GM23338 (cell line): ENCODE data around the gene PTH2. TPM values are rescaled to one million over a fixed set of nuclear protein-coding genes. Genes with fewer than 3 reads are reported as not detected.

Experiments used
- ATAC-seq: fragments of 200-7000 bp; cut with Tn5 transposase; 3 replicates; pipeline ENCODE4 v1.9.1; 2020
- DNase-seq: peaks from one replicate; pipeline ENCODE4 v3.0.0-alpha.2; 2015; ENCODE audit warnings: low spot score
- H2AFZ ChIP-seq: fragments of 200-600 bp; sonication (generic); 2 replicates; pipeline ENCODE4 v1.8.0; 2016; ENCODE audit warnings: antibody characterized with exemption, mild to moderate bottlenecking, moderate library complexity
- H3F3A ChIP-seq: fragments of 200-600 bp; sonication (generic); replicated peaks from 2 replicates; pipeline ENCODE4 v1.8.0; 2017; ENCODE audit warnings: antibody characterized with exemption, mixed run types, low read depth
- H3K27ac ChIP-seq: fragments of 200-600 bp; sonication (generic); 2 replicates; pipeline ENCODE4 v1.6.1; 2016; ENCODE audit warnings: low read depth
- H3K27me3 ChIP-seq: fragments of 200-600 bp; sonication (generic); 2 replicates; pipeline ENCODE4 v1.8.0; 2016; ENCODE audit warnings: mild to moderate bottlenecking, mixed run types, moderate library complexity; ENCODE audit not compliant: insufficient read depth
- H3K36me3 ChIP-seq: fragments of 200-600 bp; sonication (generic); 2 replicates; pipeline ENCODE4 v1.8.0; 2016; ENCODE audit warnings: mild to moderate bottlenecking; ENCODE audit not compliant: insufficient read depth
- H3K4me1 ChIP-seq: fragments of 200-600 bp; sonication (generic); 2 replicates; pipeline ENCODE4 v1.8.0; 2016; ENCODE audit warnings: mild to moderate bottlenecking, moderate library complexity; ENCODE audit not compliant: insufficient read depth
- H3K4me2 ChIP-seq: fragments of 200-600 bp; sonication (generic); 2 replicates; pipeline ENCODE4 v1.7.1; 2017; ENCODE audit warnings: mixed run types
- H3K4me3 ChIP-seq: fragments of 200-600 bp; sonication (generic); 2 replicates; pipeline ENCODE4 v1.6.1; 2016; ENCODE audit warnings: mixed run types
- H3K79me2 ChIP-seq: fragments of 200-600 bp; sonication (generic); replicated peaks from 2 replicates; pipeline ENCODE4 v1.8.0; 2017; ENCODE audit warnings: mild to moderate bottlenecking; ENCODE audit not compliant: insufficient read depth
- H3K9me2 ChIP-seq: fragments of 200-600 bp; sonication (generic); 2 replicates; pipeline ENCODE4 v1.8.0; 2017; ENCODE audit not compliant: insufficient read depth
- H4K20me1 ChIP-seq: fragments of 200-600 bp; sonication (generic); replicated peaks from 2 replicates; pipeline ENCODE4 v1.8.0; 2017; ENCODE audit warnings: mild to moderate bottlenecking; ENCODE audit not compliant: insufficient read depth
- H3K27ac Mint-ChIP-seq: 2 replicates; pipeline ENCODE4 v1.8.0; 2020; ENCODE audit warnings: inconsistent platforms, mild to moderate bottlenecking, moderate library complexity, mixed read lengths
- H3K27me3 Mint-ChIP-seq: 3 replicates; pipeline ENCODE4 v1.8.0; 2022; ENCODE audit warnings: low read depth, mild to moderate bottlenecking, moderate library complexity, mixed read lengths, inconsistent platforms; ENCODE audit not compliant: insufficient read depth, poor library complexity
- H3K36me3 Mint-ChIP-seq: 3 replicates; pipeline ENCODE4 v1.8.0; 2021; ENCODE audit warnings: low read depth, mild to moderate bottlenecking, inconsistent platforms, moderate library complexity, mixed read lengths
- H3K4me1 Mint-ChIP-seq: 3 replicates; pipeline ENCODE4 v1.8.0; 2020; ENCODE audit warnings: mild to moderate bottlenecking, inconsistent platforms, mixed read lengths
- H3K4me3 Mint-ChIP-seq: 3 replicates; pipeline ENCODE4 v1.8.0; 2021; ENCODE audit warnings: moderate library complexity, mild to moderate bottlenecking, inconsistent platforms, mixed read lengths
- H3K9me3 Mint-ChIP-seq: 3 replicates; pipeline ENCODE4 v1.8.0; 2020; ENCODE audit warnings: moderate library complexity, mild to moderate bottlenecking, inconsistent platforms, mixed read lengths
- CREB1 ChIP-seq: fragments of 250-450 bp; sonication (Bioruptor Pico); IDR thresholded peaks from 2 replicates; pipeline ENCODE4 v1.5.0; 2020; ENCODE audit warnings: low read depth, mild to moderate bottlenecking, moderate library complexity
- CTCF ChIP-seq, 2 experiments: fragments of 200-600 bp in 1 of 2; sonication (generic) in 1 of 2; conservative IDR thresholded peaks; 2 replicates each; pipeline versions ENCODE4 v1.5.1 to v1.6.1; 2016 to 2017; ENCODE audit warnings: antibody characterized with exemption in 2 of 2, low read depth in 2 of 2, mild to moderate bottlenecking in 2 of 2, moderate library complexity in 1 of 2
- EZH2 ChIP-seq: fragments of 200-600 bp; sonication (generic); IDR thresholded peaks from one replicate; pipeline ENCODE4 v1.8.0; 2017; ENCODE audit warnings: antibody characterized with exemption, mild to moderate bottlenecking, low read depth; ENCODE audit not compliant: unreplicated experiment
- JUNB ChIP-seq: IDR thresholded peaks from one replicate; pipeline ENCODE4 v1.6.1; 2016; ENCODE audit warnings: antibody characterized with exemption; ENCODE audit not compliant: unreplicated experiment
- NANOG ChIP-seq: IDR thresholded peaks from 2 replicates; pipeline ENCODE4 v1.6.1; 2016; ENCODE audit warnings: antibody characterized with exemption, borderline replicate concordance
- POLR2AphosphoS5 ChIP-seq: IDR thresholded peaks from 2 replicates; pipeline ENCODE4 v1.6.1; 2016; ENCODE audit warnings: antibody characterized with exemption, low read depth
- REST ChIP-seq: IDR thresholded peaks from one replicate; pipeline ENCODE4 v1.6.1; 2018; ENCODE audit warnings: antibody characterized with exemption; ENCODE audit not compliant: unreplicated experiment
- STAT1 ChIP-seq: IDR thresholded peaks from one replicate; pipeline ENCODE4 v1.6.1; 2016; ENCODE audit warnings: antibody characterized with exemption; ENCODE audit not compliant: unreplicated experiment
- ZNF114 ChIP-seq: fragments of 250-450 bp; sonication (Bioruptor Pico); IDR thresholded peaks from 2 replicates; pipeline ENCODE4 v1.5.0; 2020; ENCODE audit warnings: mild to moderate bottlenecking, moderate library complexity
- ZNF331 ChIP-seq: fragments of 250-450 bp; sonication (Bioruptor Pico); IDR thresholded peaks from 2 replicates; pipeline ENCODE4 v1.5.0; 2020; ENCODE audit warnings: low read depth, mild to moderate bottlenecking, moderate library complexity
- polyA plus RNA-seq: library from polyadenylated mRNA; unstranded; fragments of >200 nt; fragmentation: Nextera tagmentation; extraction: Ambion mirVana; gene quantifications from 2 replicates; pipeline ENCODE4 v1.2.1, GENCODE V29; 2016
- total RNA-seq: library from RNA; depleted of rRNA; stranded (reverse); fragments of >200 nt; shearing (Covaris generic); gene quantifications from 2 replicates; pipeline ENCODE4 v1.2.3, GENCODE V29; 2014
- TF ChIP-seq, protein P1 (sequence below): IDR thresholded peaks from 2 replicates; pipeline ENCODE4 v1.6.1; 2016; ENCODE audit warnings: antibody characterized with exemption
- TF ChIP-seq, protein P2 (sequence below): fragments of 250-450 bp; sonication (Bioruptor Pico); IDR thresholded peaks from 2 replicates; pipeline ENCODE4 v1.5.0; 2020; ENCODE audit warnings: mild to moderate bottlenecking, moderate library complexity

The PTH2 gene
- total and polyA plus RNA-seq, 2 experiments from 2014 or later = 1.6 TPM; not detected in 1

- Mint-ChIP-seq H3K4me1 (peaks cover 23% of the 10 kb centered on the region), H3K4me3 (peak overlapping the region; percentile 54; the same call in 1 of the 3 replicates), H3K36me3 (peaks cover 54% of the 10 kb centered on the region), H3K27ac (peak overlapping the region; percentile 81), H3K27me3 (peaks cover 44% of the 10 kb centered on the region), H3K9me3 (peaks cover 9% of the 10 kb centered on the region; the same call in 2 of the 3 replicates)
- Histone ChIP-seq H4K20me1 (peaks cover 8% of the 10 kb centered on the region; the same call in 1 of the 2 replicates), H3F3A (peaks cover 22% of the 10 kb centered on the region; the same call in 1 of the 2 replicates), H3K27ac (no peak overlapping the region), H3K4me3 (peak overlapping the region; percentile 49; the same call in 1 of the 2 replicates), H3K36me3 (peaks cover 4% of the 10 kb centered on the region; the same call in 1 of the 2 replicates), H3K9me2 (no peaks in the 10 kb centered on the region), H3K79me2 (peaks cover 11% of the 10 kb centered on the region), H3K27me3 (no peaks in the 10 kb centered on the region), H3K4me2 (peak overlapping the region; percentile 71), H2AFZ (no peak overlapping the region), H3K4me1 (peaks cover 17% of the 10 kb centered on the region; the same call in 1 of the 2 replicates)
- no peak for TF ChIP-seq ZNF114
- no peak for TF ChIP-seq JUNB
- TF ChIP-seq STAT1 = no peak
- no peak for TF ChIP-seq NANOG
- TF ChIP-seq EZH2 = no peak
- no peak for TF ChIP-seq CREB1 (CRISPR knock-in tag)
- TF ChIP-seq, protein P1, sequence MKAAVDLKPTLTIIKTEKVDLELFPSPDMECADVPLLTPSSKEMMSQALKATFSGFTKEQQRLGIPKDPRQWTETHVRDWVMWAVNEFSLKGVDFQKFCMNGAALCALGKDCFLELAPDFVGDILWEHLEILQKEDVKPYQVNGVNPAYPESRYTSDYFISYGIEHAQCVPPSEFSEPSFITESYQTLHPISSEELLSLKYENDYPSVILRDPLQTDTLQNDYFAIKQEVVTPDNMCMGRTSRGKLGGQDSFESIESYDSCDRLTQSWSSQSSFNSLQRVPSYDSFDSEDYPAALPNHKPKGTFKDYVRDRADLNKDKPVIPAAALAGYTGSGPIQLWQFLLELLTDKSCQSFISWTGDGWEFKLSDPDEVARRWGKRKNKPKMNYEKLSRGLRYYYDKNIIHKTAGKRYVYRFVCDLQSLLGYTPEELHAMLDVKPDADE = no peak
- TF ChIP-seq CTCF (conservative IDR thresholded peaks at IDR 0.05; ENCODE audit: low read depth in 2 of 2) = no peak
- TF ChIP-seq, protein P2, sequence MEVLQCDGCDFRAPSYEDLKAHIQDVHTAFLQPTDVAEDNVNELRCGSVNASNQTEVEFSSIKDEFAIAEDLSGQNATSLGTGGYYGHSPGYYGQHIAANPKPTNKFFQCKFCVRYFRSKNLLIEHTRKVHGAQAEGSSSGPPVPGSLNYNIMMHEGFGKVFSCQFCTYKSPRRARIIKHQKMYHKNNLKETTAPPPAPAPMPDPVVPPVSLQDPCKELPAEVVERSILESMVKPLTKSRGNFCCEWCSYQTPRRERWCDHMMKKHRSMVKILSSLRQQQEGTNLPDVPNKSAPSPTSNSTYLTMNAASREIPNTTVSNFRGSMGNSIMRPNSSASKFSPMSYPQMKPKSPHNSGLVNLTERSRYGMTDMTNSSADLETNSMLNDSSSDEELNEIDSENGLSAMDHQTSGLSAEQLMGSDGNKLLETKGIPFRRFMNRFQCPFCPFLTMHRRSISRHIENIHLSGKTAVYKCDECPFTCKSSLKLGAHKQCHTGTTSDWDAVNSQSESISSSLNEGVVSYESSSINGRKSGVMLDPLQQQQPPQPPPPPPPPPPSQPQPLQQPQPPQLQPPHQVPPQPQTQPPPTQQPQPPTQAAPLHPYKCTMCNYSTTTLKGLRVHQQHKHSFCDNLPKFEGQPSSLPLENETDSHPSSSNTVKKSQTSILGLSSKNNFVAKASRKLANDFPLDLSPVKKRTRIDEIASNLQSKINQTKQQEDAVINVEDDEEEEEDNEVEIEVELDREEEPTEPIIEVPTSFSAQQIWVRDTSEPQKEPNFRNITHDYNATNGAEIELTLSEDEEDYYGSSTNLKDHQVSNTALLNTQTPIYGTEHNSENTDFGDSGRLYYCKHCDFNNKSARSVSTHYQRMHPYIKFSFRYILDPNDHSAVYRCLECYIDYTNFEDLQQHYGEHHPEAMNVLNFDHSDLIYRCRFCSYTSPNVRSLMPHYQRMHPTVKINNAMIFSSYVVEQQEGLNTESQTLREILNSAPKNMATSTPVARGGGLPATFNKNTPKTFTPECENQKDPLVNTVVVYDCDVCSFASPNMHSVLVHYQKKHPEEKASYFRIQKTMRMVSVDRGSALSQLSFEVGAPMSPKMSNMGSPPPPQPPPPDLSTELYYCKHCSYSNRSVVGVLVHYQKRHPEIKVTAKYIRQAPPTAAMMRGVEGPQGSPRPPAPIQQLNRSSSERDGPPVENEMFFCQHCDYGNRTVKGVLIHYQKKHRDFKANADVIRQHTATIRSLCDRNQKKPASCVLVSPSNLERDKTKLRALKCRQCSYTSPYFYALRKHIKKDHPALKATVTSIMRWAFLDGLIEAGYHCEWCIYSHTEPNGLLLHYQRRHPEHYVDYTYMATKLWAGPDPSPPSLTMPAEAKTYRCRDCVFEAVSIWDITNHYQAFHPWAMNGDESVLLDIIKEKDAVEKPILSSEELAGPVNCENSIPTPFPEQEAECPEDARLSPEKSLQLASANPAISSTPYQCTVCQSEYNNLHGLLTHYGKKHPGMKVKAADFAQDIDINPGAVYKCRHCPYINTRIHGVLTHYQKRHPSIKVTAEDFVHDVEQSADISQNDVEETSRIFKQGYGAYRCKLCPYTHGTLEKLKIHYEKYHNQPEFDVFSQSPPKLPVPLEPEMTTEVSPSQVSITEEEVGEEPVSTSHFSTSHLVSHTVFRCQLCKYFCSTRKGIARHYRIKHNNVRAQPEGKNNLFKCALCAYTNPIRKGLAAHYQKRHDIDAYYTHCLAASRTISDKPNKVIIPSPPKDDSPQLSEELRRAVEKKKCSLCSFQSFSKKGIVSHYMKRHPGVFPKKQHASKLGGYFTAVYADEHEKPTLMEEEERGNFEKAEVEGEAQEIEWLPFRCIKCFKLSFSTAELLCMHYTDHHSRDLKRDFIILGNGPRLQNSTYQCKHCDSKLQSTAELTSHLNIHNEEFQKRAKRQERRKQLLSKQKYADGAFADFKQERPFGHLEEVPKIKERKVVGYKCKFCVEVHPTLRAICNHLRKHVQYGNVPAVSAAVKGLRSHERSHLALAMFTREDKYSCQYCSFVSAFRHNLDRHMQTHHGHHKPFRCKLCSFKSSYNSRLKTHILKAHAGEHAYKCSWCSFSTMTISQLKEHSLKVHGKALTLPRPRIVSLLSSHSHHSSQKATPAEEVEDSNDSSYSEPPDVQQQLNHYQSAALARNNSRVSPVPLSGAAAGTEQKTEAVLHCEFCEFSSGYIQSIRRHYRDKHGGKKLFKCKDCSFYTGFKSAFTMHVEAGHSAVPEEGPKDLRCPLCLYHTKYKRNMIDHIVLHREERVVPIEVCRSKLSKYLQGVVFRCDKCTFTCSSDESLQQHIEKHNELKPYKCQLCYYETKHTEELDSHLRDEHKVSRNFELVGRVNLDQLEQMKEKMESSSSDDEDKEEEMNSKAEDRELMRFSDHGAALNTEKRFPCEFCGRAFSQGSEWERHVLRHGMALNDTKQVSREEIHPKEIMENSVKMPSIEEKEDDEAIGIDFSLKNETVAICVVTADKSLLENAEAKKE (CRISPR knock-in tag) = no peak
- TF ChIP-seq POLR2AphosphoS5 = no peak
- TF ChIP-seq ZNF331 = no peak
- TF ChIP-seq REST = no peak
- ATAC-seq = no peak
- no peak for DNase-seq
Observed at GRCh38 chr19:49448432-49448786, 25.2 kb upstream of the PTH2 start.
